IPS-NIHi11 (cell line): ENCODE data around the gene SCGB1A1.
"Not testable (repeated sequence)": the region's sequence is repeated elsewhere in the genome, so short reads cannot be mapped to it uniquely, and the experiment has no call there.

Experiments
- DNase-seq: peaks from one replicate; pipeline ENCODE4 v3.0.0; 2012; ENCODE audit warnings: mixed read lengths, low spot score

The SCGB1A1 gene

DNA sequence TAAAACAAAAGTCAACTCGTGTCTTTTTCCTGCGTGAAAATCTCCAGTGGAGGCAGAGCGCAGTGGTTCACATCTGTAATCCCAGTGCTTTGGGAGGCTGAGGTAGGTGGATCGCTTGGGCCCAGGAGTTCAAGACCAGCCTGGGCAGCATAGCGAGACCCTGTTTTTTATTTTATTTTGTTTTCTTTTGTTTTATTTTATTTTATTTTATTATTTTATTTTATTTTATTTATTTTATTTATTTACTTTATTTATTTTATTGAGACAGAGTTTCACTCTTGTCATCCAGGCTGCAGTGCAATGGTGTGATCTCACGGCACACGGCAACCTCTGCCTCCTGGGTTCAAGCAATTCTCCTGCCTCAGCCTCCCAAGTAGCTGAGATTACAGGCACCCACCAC, 31.1 kb downstream of the SCGB1A1 start:
- not testable (repeated sequence) for DNase-seq

GRCh38 chr11:62450543-62451240, 31.9 kb downstream of the SCGB1A1 start:
- DNase-seq: no peak

DNA sequence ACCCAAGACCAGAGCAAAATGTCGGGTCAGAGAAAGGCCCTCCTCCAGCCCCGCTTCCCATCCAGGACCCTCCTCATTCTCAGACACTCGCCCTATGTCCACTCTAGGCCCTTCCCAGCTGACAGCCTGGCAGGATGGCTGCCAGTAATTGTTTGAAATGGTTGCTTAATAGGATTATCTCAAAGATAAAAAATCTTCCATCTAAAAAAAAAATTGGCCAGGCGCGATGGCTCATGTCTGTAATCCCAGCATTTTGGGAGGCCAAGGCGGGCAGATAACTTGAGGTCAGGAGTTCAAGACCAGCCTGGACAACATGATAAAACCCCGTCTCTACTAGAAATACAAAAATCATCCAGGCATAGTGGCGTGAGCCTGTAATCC, 32.4 kb downstream of the SCGB1A1 start:
- DNase-seq: no peak

DNA sequence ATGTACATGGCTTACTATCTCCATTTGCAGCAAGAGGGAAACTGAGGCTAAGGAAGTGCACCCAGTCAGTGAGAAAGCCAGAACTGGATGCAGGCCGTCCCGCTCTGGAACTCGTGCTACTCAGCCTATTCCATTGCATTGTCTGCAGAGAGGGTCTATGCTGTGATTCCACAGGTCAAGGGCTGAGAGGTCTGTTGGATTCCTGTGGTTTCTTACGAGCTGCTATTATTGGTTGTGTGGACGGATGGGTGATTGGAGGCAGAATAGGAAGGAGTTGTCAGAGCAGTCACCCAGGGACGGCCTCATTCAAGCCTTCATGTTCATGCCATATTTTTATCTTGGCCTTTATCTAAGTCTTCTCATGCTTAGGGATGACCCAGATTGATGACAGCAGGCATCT, 33.4 kb downstream of the SCGB1A1 start:
- DNase-seq: no peak

DNA sequence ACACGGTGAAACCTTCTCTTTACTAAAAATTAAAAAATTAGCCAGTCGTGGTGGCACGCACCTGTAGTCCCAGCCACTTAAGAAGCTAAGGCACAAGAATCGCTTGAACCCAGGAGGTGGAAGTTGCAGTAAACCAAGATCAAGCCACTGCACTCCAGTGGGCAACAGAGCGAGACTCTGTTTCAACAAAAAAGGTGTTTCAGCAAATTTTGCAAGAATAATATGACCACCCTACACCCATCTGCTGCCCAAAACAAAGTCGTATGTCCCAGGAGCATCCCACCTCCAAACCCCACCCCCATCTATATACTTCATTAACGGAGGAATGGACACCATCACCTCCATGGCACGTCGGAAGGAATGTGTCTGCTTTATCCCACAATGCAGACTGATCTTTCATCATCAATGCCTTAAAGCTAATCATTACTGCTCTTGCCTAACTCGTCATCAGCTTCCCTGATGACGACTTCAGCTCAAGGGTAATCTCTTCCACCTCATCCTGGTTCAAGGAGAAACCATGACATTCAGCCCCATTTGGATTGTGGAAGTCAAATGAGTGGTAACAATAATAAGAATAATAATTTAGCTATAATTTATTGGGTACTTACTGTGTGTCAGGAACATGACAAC, 34.1 kb downstream of the SCGB1A1 start:
- no peak for DNase-seq

- DNase-seq: peak; percentile 50
These were observed 37.8 kb downstream of the SCGB1A1 start for GRCh38 chr11:62456630-62457029.

DNA sequence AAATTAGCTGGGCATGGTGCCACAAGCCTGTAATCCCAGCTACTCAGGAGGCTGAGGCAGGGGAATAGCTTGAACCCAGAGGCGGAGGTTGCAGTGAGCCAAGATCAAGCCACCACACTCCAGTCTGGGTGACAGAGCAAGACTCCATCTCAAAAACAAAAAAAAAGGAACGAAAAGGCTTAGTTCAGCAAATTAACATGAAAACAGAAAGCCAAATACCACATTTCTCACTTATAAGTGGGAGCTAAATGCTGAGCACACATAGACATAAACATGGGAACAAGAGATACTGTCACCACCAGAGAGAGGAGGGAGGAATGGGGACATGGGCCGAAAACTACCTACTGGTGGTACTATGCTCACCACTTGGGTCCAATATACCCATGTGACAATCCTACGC, 38.6 kb downstream of the SCGB1A1 start:
- DNase-seq: no peak

DNA sequence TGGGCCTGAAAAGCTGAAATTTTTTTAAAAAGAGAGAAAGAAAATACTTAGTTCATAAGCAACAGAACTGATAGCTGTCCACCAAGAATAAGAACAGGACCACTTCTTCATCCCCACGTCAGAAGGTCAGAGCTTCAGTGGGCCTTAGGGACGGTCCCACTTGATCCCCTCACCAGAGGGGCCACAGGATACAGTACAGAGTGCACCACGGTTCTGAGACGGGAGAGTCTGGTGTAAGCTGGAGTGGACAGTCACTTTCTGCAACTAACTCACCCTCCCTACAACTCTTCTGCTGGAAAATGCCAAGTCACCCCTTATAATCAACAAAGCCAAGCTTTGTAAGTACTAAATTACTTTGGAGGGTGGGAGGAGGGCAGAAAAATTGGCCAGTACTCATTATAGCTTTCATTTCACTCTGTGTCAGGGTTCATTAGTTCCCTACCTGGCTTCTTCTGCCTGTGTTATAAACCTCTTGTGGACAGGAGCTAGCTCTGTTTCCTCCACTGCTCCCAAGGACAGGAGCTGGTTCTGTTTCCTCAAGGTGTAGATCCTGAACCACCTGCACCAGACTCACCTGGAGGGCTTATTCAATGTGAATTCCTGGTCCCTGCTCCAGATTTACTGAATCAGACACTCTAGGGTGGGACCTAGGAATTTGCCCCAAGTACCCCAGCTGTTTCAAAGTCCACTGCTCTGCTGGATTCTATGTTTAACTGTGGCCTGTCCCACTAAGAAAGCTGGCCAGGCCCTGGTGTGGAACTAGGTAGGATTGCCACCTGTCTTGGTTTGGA, 39.6 kb downstream of the SCGB1A1 start:
- no peak for DNase-seq

DNA sequence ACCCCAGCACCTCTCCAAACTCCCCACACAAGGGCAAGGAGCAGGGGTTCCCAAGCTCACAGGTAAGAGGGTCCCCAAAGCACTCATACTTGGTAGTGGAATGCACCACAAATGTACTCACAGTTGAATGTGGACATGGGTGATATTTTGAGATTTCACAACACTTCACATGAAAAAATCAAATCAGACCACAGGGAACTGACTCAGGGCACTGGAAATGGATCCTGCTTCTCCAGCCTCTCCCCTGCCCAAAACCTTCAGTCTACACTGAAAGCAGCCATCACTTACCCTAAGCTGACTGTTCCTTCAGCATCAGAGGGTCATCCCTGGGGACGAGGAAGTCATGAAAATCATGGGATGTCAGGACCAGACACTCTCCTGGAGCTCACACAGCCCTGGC, 40.2 kb downstream of the SCGB1A1 start:
- DNase-seq: no peak

DNA sequence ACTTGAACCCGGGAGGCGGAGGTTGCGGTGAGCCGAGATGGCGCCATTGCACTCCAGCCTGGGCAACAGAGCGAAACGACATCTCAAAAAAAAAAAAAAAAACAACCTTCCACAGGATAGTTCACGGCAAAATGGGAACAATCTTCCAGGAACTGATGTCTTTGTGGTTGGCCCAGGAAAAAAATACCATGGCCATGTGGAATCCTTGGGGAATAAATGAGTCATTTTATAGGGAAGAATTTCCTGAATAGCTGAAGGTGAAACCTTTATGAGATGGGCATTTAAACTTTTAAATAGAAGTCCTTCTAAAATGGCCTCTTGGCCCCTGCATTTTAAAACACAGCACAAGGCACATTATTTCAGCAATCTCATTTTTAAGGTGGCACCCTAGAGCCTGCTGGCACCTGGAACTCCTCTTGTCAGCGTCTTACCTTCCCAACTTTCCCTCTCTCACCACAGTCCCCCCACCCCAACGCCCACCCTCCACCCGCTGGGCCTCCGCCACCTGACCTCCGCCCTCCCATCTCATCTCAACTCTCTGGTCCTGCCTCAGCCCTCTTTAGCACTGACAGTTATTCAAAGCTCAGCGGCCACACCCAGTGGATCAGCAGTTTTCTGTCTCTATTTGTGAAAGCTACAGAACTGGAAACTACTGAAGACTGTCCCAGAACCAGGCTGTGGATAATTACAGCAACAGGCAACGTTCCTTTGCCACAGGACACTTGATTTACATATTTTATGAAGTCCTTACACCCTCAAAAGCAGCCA, 43.1 kb downstream of the SCGB1A1 start:
- DNase-seq: no peak

DNA sequence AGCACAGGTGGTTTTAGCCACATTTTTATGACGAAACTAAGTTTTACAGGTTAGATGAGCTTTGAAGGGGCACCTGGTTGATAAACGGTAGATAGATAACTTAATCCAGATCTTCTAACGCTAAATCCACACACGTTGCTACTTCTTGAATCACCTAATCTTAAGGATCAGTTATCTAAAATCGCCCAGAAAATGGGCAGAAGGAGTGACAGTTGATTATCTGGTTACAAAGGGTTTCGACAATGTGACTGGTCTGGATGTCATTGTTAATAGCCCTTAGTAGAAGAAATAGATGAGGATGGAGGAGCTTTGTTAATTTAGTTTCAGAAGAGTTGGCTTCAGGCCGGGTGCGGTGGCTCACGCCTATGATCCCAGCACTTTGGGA, 43.7 kb downstream of the SCGB1A1 start:
- no peak for DNase-seq

GRCh38 chr11:62463121-62463542, 44.3 kb downstream of the SCGB1A1 start:
- no peak for DNase-seq

DNA sequence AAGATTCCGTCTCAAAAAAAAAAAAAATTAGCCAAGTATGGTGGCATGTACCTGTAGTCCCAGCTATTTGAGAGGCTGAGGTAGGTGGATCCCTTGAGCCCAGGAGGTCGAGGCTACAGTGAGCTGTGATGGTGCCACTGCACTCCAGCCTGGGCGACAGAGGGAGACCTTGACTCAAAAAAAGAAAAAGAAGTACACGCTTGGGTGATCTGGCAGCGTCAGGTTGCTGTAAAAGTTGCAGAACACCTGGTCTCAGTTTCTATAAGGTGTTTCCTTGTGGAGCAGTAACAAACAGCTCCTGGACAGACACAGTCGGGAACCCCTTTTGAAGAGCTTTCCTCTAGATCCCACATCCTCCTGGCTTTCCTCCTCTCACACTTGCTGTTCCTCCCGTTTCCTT, 45.8 kb downstream of the SCGB1A1 start:
- DNase-seq: no peak

GRCh38 chr11:62466444-62466843, 47.6 kb downstream of the SCGB1A1 start:
- DNase-seq: no peak

DNA sequence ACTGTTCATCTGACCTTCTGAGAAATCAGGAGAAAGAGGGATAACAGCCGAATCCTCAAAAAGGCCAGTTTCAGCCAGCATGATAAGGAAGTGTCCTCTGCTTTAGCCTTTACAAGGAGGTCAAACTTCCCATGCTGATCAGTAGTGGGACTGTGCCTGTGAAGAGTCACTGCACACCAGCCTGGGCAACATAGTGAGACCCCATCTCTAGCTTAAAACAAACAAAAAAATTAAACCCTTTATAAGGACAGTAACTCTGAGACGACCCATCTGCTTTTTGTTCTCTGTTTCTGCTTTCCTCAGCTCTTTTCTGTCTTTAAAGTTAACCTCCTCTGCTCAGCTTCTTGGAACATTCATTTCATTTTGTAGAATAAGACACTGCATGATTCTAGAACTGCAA, 49.7 kb downstream of the SCGB1A1 start:
- DNase-seq: no peak

- DNase-seq: no peak
These were observed 52.8 kb downstream of the SCGB1A1 start for GRCh38 chr11:62471603-62472002.

- no peak for DNase-seq
These were observed 53.4 kb downstream of the SCGB1A1 start for GRCh38 chr11:62472063-62472884.
